ENCODE measurements around the gene IFI44. TPM values are rescaled to one million over a fixed set of nuclear protein-coding genes. Genes with fewer than 3 reads are reported as not detected.
A peak's percentile ranks its signal among the peaks of the same experiment; 100 is the strongest.

The IFI44 gene
- total RNA-seq, 1 donor from 2014 or later = 80.5 TPM

DNA sequence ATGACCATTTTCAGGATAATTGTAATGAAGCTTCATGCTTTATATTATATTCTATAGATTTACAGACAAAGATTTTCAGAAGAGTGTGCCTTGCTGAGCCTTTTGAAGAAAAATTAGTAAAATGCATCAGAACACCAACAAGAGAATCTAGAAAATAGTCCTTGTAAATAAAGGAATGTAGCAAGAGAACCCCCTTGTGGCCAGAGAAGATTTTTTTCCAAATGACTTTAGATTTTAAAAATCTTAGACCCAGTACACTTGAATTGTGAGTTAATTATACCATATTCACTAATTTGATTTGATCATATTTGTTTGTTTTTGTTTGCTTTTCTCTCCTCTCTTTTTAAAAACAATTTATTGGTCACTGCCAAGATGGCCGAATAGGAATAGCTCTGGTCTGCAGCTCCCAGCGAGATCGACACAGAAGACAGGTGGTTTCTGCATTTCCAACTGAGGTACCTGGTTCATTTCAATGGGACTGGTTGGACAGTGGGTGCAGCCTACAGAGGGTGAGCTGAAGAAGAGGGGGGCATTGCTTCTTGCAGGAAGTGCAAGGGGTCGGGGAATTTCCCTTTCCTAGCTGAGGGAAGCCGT is 42.2 kb upstream of the IFI44 start:
- Histone ChIP-seq H3K27me3 (ENCODE audit: low read depth) (no peaks in the 10 kb centered on the region), H3K9me3 (no peaks in the 10 kb centered on the region), H3K4me3 (no peak overlapping the region), H3K27ac (no peak overlapping the region), H3K36me3 (no peaks in the 10 kb centered on the region), H3K4me1 (no peaks in the 10 kb centered on the region)
- ATAC-seq (no peak), DNase-seq (no peak)
- TF ChIP-seq, protein P1, sequence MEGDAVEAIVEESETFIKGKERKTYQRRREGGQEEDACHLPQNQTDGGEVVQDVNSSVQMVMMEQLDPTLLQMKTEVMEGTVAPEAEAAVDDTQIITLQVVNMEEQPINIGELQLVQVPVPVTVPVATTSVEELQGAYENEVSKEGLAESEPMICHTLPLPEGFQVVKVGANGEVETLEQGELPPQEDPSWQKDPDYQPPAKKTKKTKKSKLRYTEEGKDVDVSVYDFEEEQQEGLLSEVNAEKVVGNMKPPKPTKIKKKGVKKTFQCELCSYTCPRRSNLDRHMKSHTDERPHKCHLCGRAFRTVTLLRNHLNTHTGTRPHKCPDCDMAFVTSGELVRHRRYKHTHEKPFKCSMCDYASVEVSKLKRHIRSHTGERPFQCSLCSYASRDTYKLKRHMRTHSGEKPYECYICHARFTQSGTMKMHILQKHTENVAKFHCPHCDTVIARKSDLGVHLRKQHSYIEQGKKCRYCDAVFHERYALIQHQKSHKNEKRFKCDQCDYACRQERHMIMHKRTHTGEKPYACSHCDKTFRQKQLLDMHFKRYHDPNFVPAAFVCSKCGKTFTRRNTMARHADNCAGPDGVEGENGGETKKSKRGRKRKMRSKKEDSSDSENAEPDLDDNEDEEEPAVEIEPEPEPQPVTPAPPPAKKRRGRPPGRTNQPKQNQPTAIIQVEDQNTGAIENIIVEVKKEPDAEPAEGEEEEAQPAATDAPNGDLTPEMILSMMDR (IDR thresholded peaks at IDR 0.05) = peak; percentile 49
- intact Hi-C loops (cut with DNase I) = loop anchor here (5.0 kb wide), 1 partner anchor 475 kb away; no protein-coding TSS in a partner anchor

DNA sequence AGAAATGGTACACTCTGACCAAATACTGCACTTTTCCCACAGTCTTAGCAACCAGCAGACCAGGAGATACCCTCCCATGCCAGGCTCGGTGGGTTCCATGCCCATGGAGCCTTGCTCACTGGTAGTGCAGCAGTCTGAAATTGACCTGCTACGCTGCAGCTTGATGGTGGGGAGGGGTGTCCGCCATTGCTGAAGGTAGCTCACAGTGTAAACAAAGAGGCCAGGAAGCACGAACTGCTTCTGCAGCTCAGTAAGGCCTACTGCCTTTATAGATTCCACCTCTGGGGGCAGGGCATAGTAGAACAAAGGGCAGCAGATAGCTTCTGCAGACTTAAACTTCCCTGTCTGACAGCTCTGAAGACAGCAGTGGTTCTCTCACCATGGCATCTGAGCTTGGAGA is 41.7 kb upstream of the IFI44 start:
- DNase-seq = no peak

DNA sequence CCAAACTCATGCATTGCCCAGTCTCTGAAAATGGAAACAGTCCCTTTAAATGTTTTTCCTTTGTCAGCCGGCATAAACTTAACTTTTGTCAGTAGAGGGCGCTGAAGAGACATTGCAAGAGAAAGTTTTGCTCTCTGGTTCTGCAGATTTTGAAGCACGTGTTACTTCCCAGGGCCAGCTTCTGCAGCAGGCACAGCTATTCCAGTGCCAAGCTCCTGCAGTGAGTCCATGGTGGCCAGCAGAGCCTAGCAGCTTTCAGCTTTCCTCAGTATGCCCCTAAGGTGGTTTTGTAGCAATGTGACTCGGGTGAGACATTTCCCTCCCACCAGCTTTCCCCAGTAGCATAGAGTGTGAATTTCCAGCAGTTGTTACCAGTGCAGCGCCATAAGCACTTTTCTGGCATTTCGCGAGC is 32.0 kb upstream of the IFI44 start:
- no peaks in the 10 kb centered on the region for H3K9me3 ChIP-seq
- TF ChIP-seq, protein P1 (IDR thresholded peaks at IDR 0.05) = peak; percentile 84
- peaks cover 18% of the 10 kb centered on the region for H3K4me1 ChIP-seq
- DNase-seq (peak; percentile 46), ATAC-seq (peak; percentile 84 to 93)
- no peaks in the 10 kb centered on the region for H3K27me3 ChIP-seq (ENCODE audit: low read depth)
- no peaks in the 10 kb centered on the region for H3K36me3 ChIP-seq
- no peak overlapping the region for H3K27ac ChIP-seq
- H3K4me3 ChIP-seq = no peak overlapping the region
- intact Hi-C loops (cut with DNase I) = loop anchor here (5.0 kb wide), 1 partner anchor 60 kb away; no protein-coding TSS in a partner anchor

More for the DNA sequence above, 41.7 kb upstream of the IFI44 start:
- intact Hi-C loops (cut with DNase I) = loop anchor here (5.0 kb wide), 1 partner anchor 476 kb away; no protein-coding TSS in a partner anchor
- ATAC-seq = no peak
- H3K9me3 ChIP-seq = no peaks in the 10 kb centered on the region
- H3K4me1 ChIP-seq = no peaks in the 10 kb centered on the region
- TF ChIP-seq, protein P1 (IDR thresholded peaks at IDR 0.05) = no peak
- H3K4me3 ChIP-seq = no peak overlapping the region
- no peak overlapping the region for H3K27ac ChIP-seq
- H3K36me3 ChIP-seq = no peaks in the 10 kb centered on the region
- no peaks in the 10 kb centered on the region for H3K27me3 ChIP-seq (ENCODE audit: low read depth)

DNA sequence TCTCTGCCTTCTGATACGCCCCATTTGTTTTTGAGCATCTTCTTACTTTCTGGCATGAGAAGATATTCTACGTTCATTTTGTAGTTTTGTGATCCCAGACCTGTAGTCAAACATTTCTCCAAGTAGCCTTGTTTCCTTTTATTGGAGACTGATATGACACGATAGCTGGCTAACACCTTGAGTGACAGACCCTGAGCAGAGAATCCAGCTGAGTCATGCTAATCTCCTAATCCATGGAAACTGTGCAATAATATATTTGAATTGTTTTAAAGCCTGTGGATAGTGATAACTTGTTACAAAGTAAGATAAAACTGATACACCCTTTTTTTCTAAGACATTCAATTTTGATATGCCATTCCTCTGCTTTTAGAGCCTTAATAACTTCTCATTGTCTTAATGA is 30.6 kb upstream of the IFI44 start:
- TF ChIP-seq, protein P1 (IDR thresholded peaks at IDR 0.05) = no peak
- no peak for DNase-seq
- intact Hi-C loops (cut with DNase I) = loop anchor here (5.0 kb wide), 1 partner anchor 58 kb away; no protein-coding TSS in a partner anchor
- Histone ChIP-seq H3K36me3 (no peaks in the 10 kb centered on the region), H3K4me1 (peaks cover 18% of the 10 kb centered on the region), H3K9me3 (no peaks in the 10 kb centered on the region), H3K4me3 (peak overlapping the region; percentile 45), H3K27me3 (ENCODE audit: low read depth) (no peaks in the 10 kb centered on the region), H3K27ac (peak overlapping the region; percentile 78)
- no peak for ATAC-seq

DNA sequence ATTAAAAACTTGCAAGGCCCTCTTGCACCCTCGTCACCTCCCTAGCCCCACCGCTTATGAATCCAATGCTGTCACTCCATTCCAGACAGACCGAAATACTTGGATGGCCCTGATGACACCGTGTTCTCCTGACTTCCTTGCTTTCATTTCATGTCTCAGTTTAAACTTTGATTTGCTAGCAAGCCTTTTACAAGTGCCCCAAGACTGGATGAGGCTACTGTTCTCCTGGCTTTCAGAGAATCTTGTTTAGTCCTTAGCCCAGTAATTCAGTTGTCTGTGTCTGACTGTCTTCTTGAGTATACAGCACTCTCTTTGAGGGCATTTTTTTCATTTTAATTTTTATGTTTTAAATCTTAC is 30.2 kb upstream of the IFI44 start:
- DNase-seq (no peak), ATAC-seq (peak; percentile 6 to 12)
- TF ChIP-seq, protein P1 (IDR thresholded peaks at IDR 0.05) = no peak
- peaks cover 18% of the 10 kb centered on the region for H3K4me1 ChIP-seq
- H3K27ac ChIP-seq = peak overlapping the region; percentile 78
- H3K9me3 ChIP-seq = no peaks in the 10 kb centered on the region
- intact Hi-C loops (cut with DNase I) = loop anchor here (5.0 kb wide), 1 partner anchor 58 kb away; no protein-coding TSS in a partner anchor
- no peaks in the 10 kb centered on the region for H3K27me3 ChIP-seq (ENCODE audit: low read depth)
- no peaks in the 10 kb centered on the region for H3K36me3 ChIP-seq
- peak overlapping the region; percentile 45 for H3K4me3 ChIP-seq

Measured in lower lobe of right lung (tissue), 2 donors.